K562 (cell line): ENCODE measurements around the gene HEG1. TPM values are rescaled to one million over a fixed set of nuclear protein-coding genes. Genes with fewer than 3 reads are reported as not detected.

Source experiments
- BRCA1 ChIP-seq, 2 experiments: fragments of 450-650 bp in 1 of 2; sonication (generic) in 1 of 2; formaldehyde crosslinking in 1 of 2; IDR thresholded peaks; 2 replicates each; pipeline versions ENCODE4 v1.5.0 to v1.6.1; 2017 to 2020; ENCODE audit warnings: mild to moderate bottlenecking in 1 of 2, missing genetic modification reagents in 1 of 2
- CREB1 ChIP-seq, 2 experiments: sonication (generic) in 1 of 2; formaldehyde crosslinking in 1 of 2; IDR thresholded peaks; 2 replicates each; pipeline versions ENCODE4 v1.6.1 to v1.8.0; 2012 to 2022; ENCODE audit warnings: inconsistent platforms in 1 of 2, mild to moderate bottlenecking in 1 of 2, missing genetic modification reagents in 1 of 2, moderate library complexity in 1 of 2
- HEY1 ChIP-seq: fragments of 250-450 bp; sonication (Bioruptor Pico); IDR thresholded peaks from 2 replicates; pipeline ENCODE4 v1.5.0; 2020; ENCODE audit warnings: mild to moderate bottlenecking, moderate library complexity, borderline replicate concordance
- MAFK ChIP-seq: IDR thresholded peaks from 2 replicates; pipeline ENCODE4 v1.6.1; 2011; ENCODE audit warnings: low read length, improper control_type of control experiment
- TRIM28 ChIP-seq: fragments of 450-650 bp; IDR thresholded peaks from 2 replicates; pipeline ENCODE4 v1.6.1; 2017
- ZBTB8A ChIP-seq: fragments of 450-650 bp; IDR thresholded peaks from 2 replicates; pipeline ENCODE4 v1.6.1; 2018; ENCODE audit warnings: mild to moderate bottlenecking, moderate library complexity; ENCODE audit not compliant: partially characterized antibody
- ZNF324 ChIP-seq: fragments of 250-450 bp; sonication (Bioruptor Pico); IDR thresholded peaks from 2 replicates; pipeline ENCODE4 v1.4.0; 2020; ENCODE audit warnings: mild to moderate bottlenecking
- polyA plus RNA-seq, 8 experiments: library from polyadenylated mRNA; depleted of rRNA in 4 of 8; stranded (reverse) in 5 of 8; unstranded in 3 of 8; fragments of >200 nt; fragmentation: Nextera tagmentation in 2 of 8; fragmentation: Illumina TruSeq in 1 of 8; extraction: Ambion mirVana in 2 of 8; extraction: Trizol in 1 of 8; gene quantifications; 2 replicates each; pipeline versions ENCODE4 v1.2.1 to v1.2.3, GENCODE V29; 2011 to 2014; ENCODE audit warnings: inconsistent platforms in 1 of 8, missing spikeins in 1 of 8
- small RNA-seq: library from RNA; depleted of rRNA; stranded (forward); fragments of <200 nt; gene quantifications from one replicate; pipeline ENCODE3, GENCODE V24; 2014
- total RNA-seq, 7 experiments: library from RNA; depleted of rRNA in 6 of 7; stranded (reverse); fragments of >200 nt in 6 of 7; fragmentation: Illumina TruSeq in 2 of 7; extraction: Trizol in 2 of 7; gene quantifications; 2 replicates each; pipeline versions ENCODE4 v1.2.1 to v1.2.3, GENCODE V29; 2011 to 2021; ENCODE audit warnings: low replicate concordance in 1 of 7
- TF ChIP-seq, protein P1 (sequence below): sonication (generic); formaldehyde crosslinking; IDR thresholded peaks from 2 replicates; pipeline ENCODE4 v1.8.1; 2023; ENCODE audit warnings: mild to moderate bottlenecking, missing genetic modification reagents

The HEG1 gene
- total and polyA plus RNA-seq, 9 of the 15 experiments (the other 6 are each of a cell fraction or from before 2014, with no cell fraction given), result 0.24 TPM; not detected in 8

DNA sequence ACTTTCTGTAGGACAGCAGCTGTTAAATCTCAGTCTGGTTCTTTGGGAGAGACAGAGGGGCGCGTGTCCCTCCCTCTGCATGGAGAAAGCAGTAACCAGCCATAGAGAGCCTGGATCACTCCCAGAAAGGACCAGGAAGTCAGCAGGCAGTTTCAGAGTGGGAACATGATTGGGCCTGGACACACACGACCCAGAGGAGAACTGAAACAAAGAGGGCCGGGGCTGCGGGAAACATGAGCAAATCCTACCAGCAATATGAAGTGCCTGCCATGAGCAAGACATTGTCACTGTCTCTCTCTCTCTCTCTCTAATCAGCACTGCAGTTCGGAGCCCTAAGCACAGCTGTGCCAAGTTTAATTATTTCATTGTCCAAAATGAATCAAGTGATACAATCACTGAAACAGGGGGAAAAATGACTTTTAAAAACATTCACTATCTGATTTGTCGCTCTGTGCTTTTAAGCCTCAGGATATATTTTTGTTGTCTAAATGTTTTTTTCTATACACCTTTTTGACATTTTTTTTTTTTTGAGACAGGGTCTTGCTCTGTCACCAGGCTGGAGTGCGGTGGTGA, 138.9 kb downstream of the HEG1 start (continued):
- TF ChIP-seq, protein P1, sequence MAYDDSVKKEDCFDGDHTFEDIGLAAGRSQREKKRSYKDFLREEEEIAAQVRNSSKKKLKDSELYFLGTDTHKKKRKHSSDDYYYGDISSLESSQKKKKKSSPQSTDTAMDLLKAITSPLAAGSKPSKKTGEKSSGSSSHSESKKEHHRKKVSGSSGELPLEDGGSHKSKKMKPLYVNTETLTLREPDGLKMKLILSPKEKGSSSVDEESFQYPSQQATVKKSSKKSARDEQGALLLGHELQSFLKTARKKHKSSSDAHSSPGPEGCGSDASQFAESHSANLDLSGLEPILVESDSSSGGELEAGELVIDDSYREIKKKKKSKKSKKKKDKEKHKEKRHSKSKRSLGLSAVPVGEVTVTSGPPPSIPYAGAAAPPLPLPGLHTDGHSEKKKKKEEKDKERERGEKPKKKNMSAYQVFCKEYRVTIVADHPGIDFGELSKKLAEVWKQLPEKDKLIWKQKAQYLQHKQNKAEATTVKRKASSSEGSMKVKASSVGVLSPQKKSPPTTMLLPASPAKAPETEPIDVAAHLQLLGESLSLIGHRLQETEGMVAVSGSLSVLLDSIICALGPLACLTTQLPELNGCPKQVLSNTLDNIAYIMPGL (CRISPR knock-in tag), result no peak
- TF ChIP-seq MAFK (no peak), ZNF324 (no peak), BRCA1 (IDR thresholded peaks at IDR 0.05) (no peak), BRCA1 (CRISPR knock-in tag; IDR thresholded peaks at IDR 0.05) (no peak), HEY1 (CRISPR knock-in tag) (no peak), ZBTB8A (no peak), CREB1 (IDR thresholded peaks at IDR 0.05) (no peak), CREB1 (CRISPR knock-in tag; IDR thresholded peaks at IDR 0.05) (no peak), TRIM28 (no peak)

Small RNAs within 50 kb of the gene (small RNA-seq; reads per million reads assigned to genes)
- gene RNA5SP137, result not detected

Other genes with a start within 250 kb of the HEG1 start
- 16.2 and 23.0 TPM in 2 replicates for gene ITGB5, start 168.6 kb downstream of the HEG1 start, total RNA-seq (2014; rRNA removed)
- 5.0 and 7.3 TPM in 2 replicates for gene ITGB5, start 168.6 kb downstream of the HEG1 start, total RNA-seq (2014; rRNA removed; fragmentation: Illumina TruSeq; extraction: Trizol)
- 2.1 and 2.6 TPM in 2 replicates for gene ITGB5, start 168.6 kb downstream of the HEG1 start, total RNA-seq (2015; rRNA removed; fragmentation: Illumina TruSeq; extraction: Trizol)
- gene ITGB5, start 168.6 kb downstream of the HEG1 start, total RNA-seq (2021), result 17.3 and 23.4 TPM in 2 replicates
- gene ITGB5, start 168.6 kb downstream of the HEG1 start, polyA plus RNA-seq (2011; rRNA removed), result 32.7 and 46.8 TPM in 2 replicates
- gene ITGB5, start 168.6 kb downstream of the HEG1 start, polyA plus RNA-seq (2014; fragmentation: Illumina TruSeq; extraction: Trizol), result 9.9 and 13.4 TPM in 2 replicates
- 1 to 10 TPM; 1.7 to 2.3 TPM for gene ITGB5, start 168.6 kb downstream of the HEG1 start, polyA plus RNA-seq (2014; fragmentation: Nextera tagmentation; extraction: Ambion mirVana)
- gene ITGB5, start 168.6 kb downstream of the HEG1 start, polyA plus RNA-seq (2014; rRNA removed), result 13.6 and 16.4 TPM in 2 replicates
- not detected in 2 replicates for gene MUC13, start 121.2 kb downstream of the HEG1 start, total RNA-seq (2014; rRNA removed)
- gene MUC13, start 121.2 kb downstream of the HEG1 start, total RNA-seq (2014; rRNA removed; fragmentation: Illumina TruSeq; extraction: Trizol), result not detected in 2 replicates
- not detected in 2 replicates for gene MUC13, start 121.2 kb downstream of the HEG1 start, total RNA-seq (2015; rRNA removed; fragmentation: Illumina TruSeq; extraction: Trizol)
- 0.09 TPM in 2 replicates for gene MUC13, start 121.2 kb downstream of the HEG1 start, total RNA-seq (2021)
- not detected in 2 replicates for gene MUC13, start 121.2 kb downstream of the HEG1 start, polyA plus RNA-seq (2011; rRNA removed)
- not detected in 2 replicates for gene MUC13, start 121.2 kb downstream of the HEG1 start, polyA plus RNA-seq (2014; fragmentation: Illumina TruSeq; extraction: Trizol)
- gene MUC13, start 121.2 kb downstream of the HEG1 start, polyA plus RNA-seq (2014; fragmentation: Nextera tagmentation; extraction: Ambion mirVana), result not detected
- gene MUC13, start 121.2 kb downstream of the HEG1 start, polyA plus RNA-seq (2014; rRNA removed), result not detected in 2 replicates
- not detected in 2 replicates for gene SLC12A8, start 156.8 kb upstream of the HEG1 start, total RNA-seq (2014; rRNA removed)
- 0.11 TPM in 1 of 2 replicates, not detected in the other for gene SLC12A8, start 156.8 kb upstream of the HEG1 start, total RNA-seq (2014; rRNA removed; fragmentation: Illumina TruSeq; extraction: Trizol)
- gene SLC12A8, start 156.8 kb upstream of the HEG1 start, total RNA-seq (2015; rRNA removed; fragmentation: Illumina TruSeq; extraction: Trizol), result not detected in 2 replicates
- gene SLC12A8, start 156.8 kb upstream of the HEG1 start, total RNA-seq (2021), result 0.33 TPM in 1 of 2 replicates, not detected in the other
- 0.12 TPM in 1 of 2 replicates, not detected in the other for gene SLC12A8, start 156.8 kb upstream of the HEG1 start, polyA plus RNA-seq (2011; rRNA removed)
- 0.04 and 0.24 TPM in 2 replicates for gene SLC12A8, start 156.8 kb upstream of the HEG1 start, polyA plus RNA-seq (2014; fragmentation: Illumina TruSeq; extraction: Trizol)
- gene SLC12A8, start 156.8 kb upstream of the HEG1 start, polyA plus RNA-seq (2014; fragmentation: Nextera tagmentation; extraction: Ambion mirVana), result under 1 TPM in 1 of 2 experiments, not detected in 1; 0.04 TPM
- 0.09 TPM in 1 of 2 replicates, not detected in the other for gene SLC12A8, start 156.8 kb upstream of the HEG1 start, polyA plus RNA-seq (2014; rRNA removed)